K562 (cell line): ENCODE data around the gene MATN1. TPM values are rescaled to one million over a fixed set of nuclear protein-coding genes. Genes with fewer than 3 reads are reported as not detected.
A peak's percentile ranks its signal among the peaks of the same experiment; 100 is the strongest.

Experiments
- ATF3 ChIP-seq, 2 experiments: fragments of 450-650 bp in 1 of 2; sonication (generic) in 1 of 2; formaldehyde crosslinking in 1 of 2; IDR thresholded peaks in 1 of 2; conservative IDR thresholded peaks in 1 of 2; 2 replicates each; pipeline versions ENCODE4 v1.6.1 to v1.8.1; 2016 to 2023; ENCODE audit warnings: mild to moderate bottlenecking in 2 of 2, moderate library complexity in 2 of 2, inconsistent platforms in 1 of 2, missing genetic modification reagents in 1 of 2
- BRF2 ChIP-seq: IDR thresholded peaks from 3 replicates; pipeline ENCODE4 v1.6.1; 2011; ENCODE audit warnings: borderline replicate concordance, mild to moderate bottlenecking; ENCODE audit not compliant: insufficient read length, insufficient read depth
- FOXK1 ChIP-seq: sonication (generic); formaldehyde crosslinking; IDR thresholded peaks from 2 replicates; pipeline ENCODE4 v1.8.0; 2022; ENCODE audit warnings: missing genetic modification reagents, mild to moderate bottlenecking, borderline replicate concordance
- HMBOX1 ChIP-seq: sonication (generic); IDR thresholded peaks from 2 replicates; pipeline ENCODE4 v1.6.1; 2016
- HNRNPH1 ChIP-seq: fragments of 200-400 bp; formaldehyde crosslinking; optimal IDR thresholded peaks from 2 replicates; pipeline ENCODE3; 2017; ENCODE audit warnings: low read depth, mild to moderate bottlenecking, low read length, moderate library complexity
- JUND ChIP-seq, 2 experiments: IDR thresholded peaks; 2 replicates in 1 of 2; 3 replicates in 1 of 2; pipeline ENCODE4 v1.6.1; 2011; ENCODE audit warnings: borderline replicate concordance in 2 of 2, low read depth in 2 of 2, low read length in 2 of 2, improper control_type of control experiment in 1 of 2, missing biosample characterization in 1 of 2, missing genetic modification characterization in 1 of 2, missing genetic modification reagents in 1 of 2
- MAFK ChIP-seq: IDR thresholded peaks from 2 replicates; pipeline ENCODE4 v1.6.1; 2011; ENCODE audit warnings: low read length, improper control_type of control experiment
- MCM7 ChIP-seq, 2 experiments: fragments of 450-650 bp; IDR thresholded peaks; 2 replicates each; pipeline ENCODE4 v1.6.1; 2016 to 2018
- MEF2D ChIP-seq: conservative IDR thresholded peaks from 2 replicates; pipeline ENCODE4 v1.6.1; 2016; ENCODE audit warnings: low read depth, missing genetic modification characterization, missing compliant biosample characterization
- MTA1 ChIP-seq: fragments of 450-650 bp; IDR thresholded peaks from 2 replicates; pipeline ENCODE4 v1.6.1; 2017; ENCODE audit warnings: borderline replicate concordance
- NFYB ChIP-seq: IDR thresholded peaks from 2 replicates; pipeline ENCODE4 v1.6.1; 2011; ENCODE audit warnings: mild to moderate bottlenecking, moderate library complexity; ENCODE audit not compliant: insufficient read length; ENCODE audit errors: extremely low read depth
- NR4A1 ChIP-seq, 2 experiments: fragments of 250-450 bp in 1 of 2; fragments of 450-650 bp in 1 of 2; sonication (Bioruptor Pico) in 1 of 2; IDR thresholded peaks; 2 replicates each; pipeline versions ENCODE4 v1.4.0 to v1.6.1; 2016 to 2020; ENCODE audit warnings: mild to moderate bottlenecking in 2 of 2, missing compliant biosample characterization in 1 of 2, missing genetic modification characterization in 1 of 2, moderate library complexity in 1 of 2
- POLR2A ChIP-seq: fragments of 450-650 bp; conservative IDR thresholded peaks from 2 replicates; pipeline ENCODE4 v1.6.1; 2016
- POLR2AphosphoS2 ChIP-seq: IDR thresholded peaks from 2 replicates; pipeline ENCODE4 v1.6.1; 2012; ENCODE audit warnings: low read length, improper control_type of control experiment
- PRPF4 ChIP-seq: fragments of 200-400 bp; formaldehyde crosslinking; IDR thresholded peaks from one replicate; pipeline ENCODE4 v1.6.1; 2017; ENCODE audit warnings: low read length, low read depth, mild to moderate bottlenecking; ENCODE audit not compliant: insufficient read depth, poor library complexity, severe bottlenecking
- SAFB ChIP-seq: fragments of 200-400 bp; formaldehyde crosslinking; IDR thresholded peaks from 2 replicates; pipeline ENCODE4 v1.6.1; 2017; ENCODE audit warnings: low read depth, low read length, borderline replicate concordance
- SP2 ChIP-seq: IDR thresholded peaks from 2 replicates; pipeline ENCODE4 v1.6.1; 2011; ENCODE audit warnings: mild to moderate bottlenecking, low read depth, low read length, moderate library complexity; ENCODE audit not compliant: poor library complexity, severe bottlenecking; ENCODE audit errors: extremely low read depth
- TFAM ChIP-seq: fragments of 250-450 bp; sonication (Bioruptor Pico); conservative IDR thresholded peaks from 2 replicates; pipeline ENCODE4 v1.5.0; 2021; ENCODE audit warnings: mild to moderate bottlenecking, moderate library complexity
- ZBED1 ChIP-seq: IDR thresholded peaks from 2 replicates; pipeline ENCODE4 v1.6.1; 2014
- ZNF75A ChIP-seq: fragments of 450-650 bp; formaldehyde crosslinking; IDR thresholded peaks from 2 replicates; pipeline ENCODE4 v1.4.0; 2020; ENCODE audit warnings: mild to moderate bottlenecking
- polyA plus RNA-seq, 8 experiments: library from polyadenylated mRNA; depleted of rRNA in 4 of 8; stranded (reverse) in 5 of 8; unstranded in 3 of 8; fragments of >200 nt; fragmentation: Nextera tagmentation in 2 of 8; fragmentation: Illumina TruSeq in 1 of 8; extraction: Ambion mirVana in 2 of 8; extraction: Trizol in 1 of 8; gene quantifications; 2 replicates each; pipeline versions ENCODE4 v1.2.1 to v1.2.3, GENCODE V29; 2011 to 2014; ENCODE audit warnings: inconsistent platforms in 1 of 8, missing spikeins in 1 of 8
- total RNA-seq, 7 experiments: library from RNA; depleted of rRNA in 6 of 7; stranded (reverse); fragments of >200 nt in 6 of 7; fragmentation: Illumina TruSeq in 2 of 7; extraction: Trizol in 2 of 7; gene quantifications; 2 replicates each; pipeline versions ENCODE4 v1.2.1 to v1.2.3, GENCODE V29; 2011 to 2021; ENCODE audit warnings: low replicate concordance in 1 of 7
- TF ChIP-seq, protein P1 (sequence below): sonication (generic); formaldehyde crosslinking; IDR thresholded peaks from 2 replicates; pipeline ENCODE4 v1.5.0; 2020; ENCODE audit warnings: missing genetic modification reagents

MATN1 gene
- total and polyA plus RNA-seq, 9 of the 15 experiments (the other 6 are each of a cell fraction or from before 2014, with no cell fraction given) = 0.10 to 2.3 (median 1.2) TPM

GRCh38 chr1:30756545-30757351 lies 33.4 kb upstream of the MATN1 start (continued):
- peak; percentile 89 for TF ChIP-seq JUND (IDR thresholded peaks at IDR 0.05; ENCODE audit: borderline replicate concordance, low read depth, low read length)
- peak; percentile 85; the same call in 2 of the 3 replicates for TF ChIP-seq JUND (tag; IDR thresholded peaks at IDR 0.05; ENCODE audit: borderline replicate concordance, low read depth, low read length)
- no peak for TF ChIP-seq PRPF4
- 0 out of 2 replicates have a peak, but pooled peaks have one; percentile 5 for TF ChIP-seq ZBED1
- no peak for TF ChIP-seq POLR2AphosphoS2
- TF ChIP-seq POLR2A = no peak
- TF ChIP-seq ATF3 (IDR thresholded peaks at IDR 0.05) = peak; percentile 87
- 0 out of 2 replicates have a peak, but pooled peaks have one; percentile 44 for TF ChIP-seq ATF3 (CRISPR knock-in tag; conservative IDR thresholded peaks at IDR 0.05)
- peak; percentile 65 for TF ChIP-seq ZNF75A (CRISPR knock-in tag)
- TF ChIP-seq HMBOX1 = peak; percentile 89; the same call in 1 of the 2 replicates
- peak; percentile 80; the same call in 1 of the 2 replicates for TF ChIP-seq FOXK1 (CRISPR knock-in tag)
- no peak for TF ChIP-seq TFAM
- TF ChIP-seq SP2 = no peak
- TF ChIP-seq SAFB = no peak
- TF ChIP-seq MEF2D (tag) = peak; percentile 62; the same call in 1 of the 2 replicates
- TF ChIP-seq NFYB = no peak
- TF ChIP-seq BRF2 = no peak
- TF ChIP-seq, protein P1, sequence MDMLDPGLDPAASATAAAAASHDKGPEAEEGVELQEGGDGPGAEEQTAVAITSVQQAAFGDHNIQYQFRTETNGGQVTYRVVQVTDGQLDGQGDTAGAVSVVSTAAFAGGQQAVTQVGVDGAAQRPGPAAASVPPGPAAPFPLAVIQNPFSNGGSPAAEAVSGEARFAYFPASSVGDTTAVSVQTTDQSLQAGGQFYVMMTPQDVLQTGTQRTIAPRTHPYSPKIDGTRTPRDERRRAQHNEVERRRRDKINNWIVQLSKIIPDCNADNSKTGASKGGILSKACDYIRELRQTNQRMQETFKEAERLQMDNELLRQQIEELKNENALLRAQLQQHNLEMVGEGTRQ (CRISPR knock-in tag) = no peak
- peak; percentile 43; the same call in 1 of the 2 replicates for TF ChIP-seq NR4A1 (CRISPR knock-in tag; IDR thresholded peaks at IDR 0.05)
- peak; percentile 84 for TF ChIP-seq NR4A1 (tag; IDR thresholded peaks at IDR 0.05)
- TF ChIP-seq MTA1 = peak; percentile 71
- peak; percentile 55 for TF ChIP-seq MAFK
- TF ChIP-seq MCM7 (IDR thresholded peaks at IDR 0.05) = no peak
- no peak for TF ChIP-seq HNRNPH1
